ENCODE results near the gene SRGAP1.

GRCh38 chr12:64142784-64143183, 298.3 kb downstream of the SRGAP1 start:
- TF ChIP-seq EZH2 (IDR thresholded peaks at IDR 0.05; ENCODE audit: insufficient read depth, poor library complexity, severe bottlenecking) (no peak), EZH2phosphoT487 (IDR thresholded peaks at IDR 0.05; ENCODE audit: insufficient read depth, low read depth) (no peak)
